ENCODE measurements around the gene KCNG2.

Gene KCNG2

GRCh38 chr18:79823120-79823519 lies 25.4 kb downstream of the KCNG2 start:
- no peak for DNase-seq

GRCh38 chr18:79825913-79826312 lies 28.2 kb downstream of the KCNG2 start:
- DNase-seq = no peak

- DNase-seq = no peak
Observed at GRCh38 chr18:79826966-79827365, 29.2 kb downstream of the KCNG2 start.

GRCh38 chr18:79828258-79828657 lies 30.5 kb downstream of the KCNG2 start:
- DNase-seq = no peak

- no peak for DNase-seq
Observed at GRCh38 chr18:79829136-79829854, 31.6 kb downstream of the KCNG2 start.

GRCh38 chr18:79832169-79832568 lies 34.4 kb downstream of the KCNG2 start:
- no peak for DNase-seq

GRCh38 chr18:79834834-79835233 lies 37.1 kb downstream of the KCNG2 start:
- no peak for DNase-seq

GRCh38 chr18:79841936-79842335 lies 44.2 kb downstream of the KCNG2 start:
- no peak for DNase-seq

GRCh38 chr18:79844999-79845563 lies 47.3 kb downstream of the KCNG2 start:
- DNase-seq = no peak

- no peak for DNase-seq
Observed at GRCh38 chr18:79846936-79847557, 49.3 kb downstream of the KCNG2 start.

- DNase-seq = no peak
Observed at GRCh38 chr18:79847606-79848293, 50.0 kb downstream of the KCNG2 start.

- DNase-seq = no peak
Observed at GRCh38 chr18:79848294-79848578, 50.5 kb downstream of the KCNG2 start.

GRCh38 chr18:79848579-79849327 lies 51.0 kb downstream of the KCNG2 start:
- DNase-seq = no peak

GRCh38 chr18:79849328-79850207 lies 51.8 kb downstream of the KCNG2 start:
- no peak for DNase-seq

GRCh38 chr18:79850731-79851130 lies 53.0 kb downstream of the KCNG2 start:
- no peak for DNase-seq

GRCh38 chr18:79851489-79851888 lies 53.8 kb downstream of the KCNG2 start:
- no peak for DNase-seq

- no peak for DNase-seq
Observed at GRCh38 chr18:79851950-79852349, 54.2 kb downstream of the KCNG2 start.

- no peak for DNase-seq
Observed at GRCh38 chr18:79852561-79853302, 55.0 kb downstream of the KCNG2 start.

- no peak for DNase-seq
Observed at GRCh38 chr18:79853303-79853992, 55.7 kb downstream of the KCNG2 start.

GRCh38 chr18:79853993-79854364 lies 56.2 kb downstream of the KCNG2 start:
- DNase-seq = no peak
